ENCODE measurements around the gene DPT. TPM values are rescaled to one million over a fixed set of nuclear protein-coding genes. Genes with fewer than 3 reads are reported as not detected.

Gene DPT
- total RNA-seq, 1 experiment from 2014 or later = not detected

DNA sequence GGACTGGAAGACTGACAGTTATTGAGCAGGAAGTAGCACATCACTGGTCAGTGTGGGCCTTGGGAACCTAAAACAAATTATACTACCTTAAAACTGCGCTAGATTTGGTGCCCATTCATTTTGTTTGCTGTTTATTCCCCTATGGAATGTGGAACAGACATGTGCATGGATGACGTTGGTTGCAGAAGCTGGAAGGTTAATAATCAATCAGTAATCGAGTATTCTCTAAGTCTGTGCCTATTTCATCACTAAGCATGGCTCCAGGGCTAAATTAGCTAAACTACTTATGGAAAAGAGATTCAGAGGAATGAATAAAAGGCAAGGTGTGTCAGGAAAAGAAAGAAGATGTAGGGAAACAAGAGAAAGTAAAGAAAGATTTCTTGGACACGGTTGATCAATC, 33.5 kb upstream of the DPT start:
- H3K4me2 ChIP-seq = no peak overlapping the region
- BruUV-seq (replicated peaks) = no TSS peak
- H3K27ac ChIP-seq = no peak overlapping the region
- H3K36me3 ChIP-seq (ENCODE audit: low read depth) = no peaks in the 10 kb centered on the region
- no peak for TF ChIP-seq EZH2 (IDR thresholded peaks at IDR 0.05; ENCODE audit: low read depth)
- TF ChIP-seq, protein P1, sequence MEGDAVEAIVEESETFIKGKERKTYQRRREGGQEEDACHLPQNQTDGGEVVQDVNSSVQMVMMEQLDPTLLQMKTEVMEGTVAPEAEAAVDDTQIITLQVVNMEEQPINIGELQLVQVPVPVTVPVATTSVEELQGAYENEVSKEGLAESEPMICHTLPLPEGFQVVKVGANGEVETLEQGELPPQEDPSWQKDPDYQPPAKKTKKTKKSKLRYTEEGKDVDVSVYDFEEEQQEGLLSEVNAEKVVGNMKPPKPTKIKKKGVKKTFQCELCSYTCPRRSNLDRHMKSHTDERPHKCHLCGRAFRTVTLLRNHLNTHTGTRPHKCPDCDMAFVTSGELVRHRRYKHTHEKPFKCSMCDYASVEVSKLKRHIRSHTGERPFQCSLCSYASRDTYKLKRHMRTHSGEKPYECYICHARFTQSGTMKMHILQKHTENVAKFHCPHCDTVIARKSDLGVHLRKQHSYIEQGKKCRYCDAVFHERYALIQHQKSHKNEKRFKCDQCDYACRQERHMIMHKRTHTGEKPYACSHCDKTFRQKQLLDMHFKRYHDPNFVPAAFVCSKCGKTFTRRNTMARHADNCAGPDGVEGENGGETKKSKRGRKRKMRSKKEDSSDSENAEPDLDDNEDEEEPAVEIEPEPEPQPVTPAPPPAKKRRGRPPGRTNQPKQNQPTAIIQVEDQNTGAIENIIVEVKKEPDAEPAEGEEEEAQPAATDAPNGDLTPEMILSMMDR (conservative IDR thresholded peaks at IDR 0.05) = no peak
- H3K27me3 ChIP-seq (ENCODE audit: insufficient read depth, low read depth) = no peaks in the 10 kb centered on the region
- no peaks in the 10 kb centered on the region for H3F3A ChIP-seq (ENCODE audit: insufficient read depth, low read depth)
- POLR2A ChIA-PET (ENCODE audit: unreplicated experiment) = no interaction called here
- no peak for DNase-seq
- H3K79me2 ChIP-seq (ENCODE audit: low read depth) = no peaks in the 10 kb centered on the region
- no peaks in the 10 kb centered on the region for H3K9me3 ChIP-seq (ENCODE audit: insufficient read depth, low read depth)
- intact Hi-C loops (cut with micrococcal nuclease; ENCODE audit: unreplicated experiment) = no loop called here
- no peaks in the 10 kb centered on the region for H3K9me2 ChIP-seq (ENCODE audit: insufficient read depth)
- no peaks in the 10 kb centered on the region for H3K4me1 ChIP-seq (replicated peaks; ENCODE audit: insufficient read depth)
- CTCF ChIA-PET = no interaction called here
- no peak overlapping the region for H3K4me3 ChIP-seq
- H2AFZ ChIP-seq = no peak overlapping the region
- H4K20me1 ChIP-seq (ENCODE audit: insufficient read depth) = no peaks in the 10 kb centered on the region

DNA sequence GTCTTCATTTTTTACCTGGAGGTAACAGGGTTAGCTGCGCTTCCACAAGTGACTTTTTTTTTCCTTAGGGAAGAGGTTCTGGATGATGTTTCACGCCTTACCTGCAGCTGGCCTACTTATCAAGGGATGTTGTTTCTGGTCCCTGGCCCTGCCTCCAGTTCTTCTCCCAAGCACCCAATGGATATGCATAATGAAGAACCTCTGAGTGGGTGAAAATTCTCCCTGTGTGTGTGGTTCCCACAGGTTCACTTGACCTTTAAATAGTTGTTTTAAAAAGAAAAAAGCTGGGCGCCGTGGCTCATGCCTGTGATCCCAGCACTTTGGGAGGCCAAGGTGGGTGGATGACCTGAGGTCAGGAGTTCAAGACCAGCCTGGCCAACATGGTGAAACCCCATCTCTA, 31.8 kb upstream of the DPT start:
- no peaks in the 10 kb centered on the region for H3K36me3 ChIP-seq (ENCODE audit: low read depth)
- H3K79me2 ChIP-seq (ENCODE audit: low read depth) = no peaks in the 10 kb centered on the region
- no peak overlapping the region for H2AFZ ChIP-seq
- no peaks in the 10 kb centered on the region for H3K9me3 ChIP-seq (ENCODE audit: insufficient read depth, low read depth)
- no peaks in the 10 kb centered on the region for H3K9me2 ChIP-seq (ENCODE audit: insufficient read depth)
- no peak overlapping the region for H3K27ac ChIP-seq
- ChIA-PET CTCF (no interaction called here), POLR2A (ENCODE audit: unreplicated experiment) (no interaction called here)
- no peaks in the 10 kb centered on the region for H3K4me1 ChIP-seq (replicated peaks; ENCODE audit: insufficient read depth)
- no peak for DNase-seq
- H4K20me1 ChIP-seq (ENCODE audit: insufficient read depth) = no peaks in the 10 kb centered on the region
- intact Hi-C loops (cut with micrococcal nuclease; ENCODE audit: unreplicated experiment) = no loop called here
- H3K4me2 ChIP-seq = no peak overlapping the region
- H3K27me3 ChIP-seq (ENCODE audit: insufficient read depth, low read depth) = no peaks in the 10 kb centered on the region
- no peaks in the 10 kb centered on the region for H3F3A ChIP-seq (ENCODE audit: insufficient read depth, low read depth)
- TF ChIP-seq, protein P1 (conservative IDR thresholded peaks at IDR 0.05) = no peak
- no peak for TF ChIP-seq EZH2 (IDR thresholded peaks at IDR 0.05; ENCODE audit: low read depth)
- no TSS peak for BruUV-seq (replicated peaks)
- H3K4me3 ChIP-seq = no peak overlapping the region

DNA sequence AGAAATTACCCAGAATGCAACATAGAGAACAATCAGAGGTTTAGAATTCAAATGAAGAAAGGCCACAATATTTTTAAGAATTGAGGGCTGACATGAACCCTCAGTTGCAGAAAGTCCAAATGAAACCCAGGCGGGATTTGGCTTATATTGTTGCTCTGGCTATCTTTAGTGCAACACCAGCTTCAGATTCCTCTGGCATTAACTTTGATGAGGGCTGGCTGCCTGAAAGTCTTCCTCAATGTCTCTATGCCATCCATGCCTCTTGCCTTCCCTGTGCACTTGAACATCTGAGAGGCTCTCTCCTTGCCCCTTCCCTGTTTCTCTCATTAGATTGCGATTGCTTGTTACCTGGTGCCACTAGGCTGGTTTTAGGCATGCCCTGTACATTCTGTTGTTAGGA, 31.2 kb upstream of the DPT start:
- intact Hi-C loops (cut with micrococcal nuclease; ENCODE audit: unreplicated experiment) = no loop called here
- Histone ChIP-seq H3K4me3 (no peak overlapping the region), H3K27me3 (ENCODE audit: insufficient read depth, low read depth) (no peaks in the 10 kb centered on the region), H3F3A (ENCODE audit: insufficient read depth, low read depth) (no peaks in the 10 kb centered on the region), H3K9me3 (ENCODE audit: insufficient read depth, low read depth) (no peaks in the 10 kb centered on the region), H3K4me1 (replicated peaks; ENCODE audit: insufficient read depth) (no peaks in the 10 kb centered on the region), H3K9me2 (ENCODE audit: insufficient read depth) (no peaks in the 10 kb centered on the region), H2AFZ (no peak overlapping the region), H4K20me1 (ENCODE audit: insufficient read depth) (no peaks in the 10 kb centered on the region), H3K79me2 (ENCODE audit: low read depth) (no peaks in the 10 kb centered on the region), H3K4me2 (no peak overlapping the region), H3K27ac (no peak overlapping the region), H3K36me3 (ENCODE audit: low read depth) (no peaks in the 10 kb centered on the region)
- no peak for DNase-seq
- POLR2A ChIA-PET (ENCODE audit: unreplicated experiment) = no interaction called here
- CTCF ChIA-PET = no interaction called here
- no TSS peak for BruUV-seq (replicated peaks)
- TF ChIP-seq, protein P1 (conservative IDR thresholded peaks at IDR 0.05) = no peak
- TF ChIP-seq EZH2 (IDR thresholded peaks at IDR 0.05; ENCODE audit: low read depth) = no peak
